UCSD-AML1 (cell line): ENCODE results near the gene LYVE1.
"Not testable (repeated sequence)": the region's sequence is repeated elsewhere in the genome, so short reads cannot be mapped to it uniquely, and the experiment has no call there.

Experiments used
- DNase-seq: peaks from one replicate; lab custom pipeline; 2025; ENCODE audit not compliant: unreplicated experiment; lab: John Stamatoyannopoulos, UW

The LYVE1 gene, protein sequence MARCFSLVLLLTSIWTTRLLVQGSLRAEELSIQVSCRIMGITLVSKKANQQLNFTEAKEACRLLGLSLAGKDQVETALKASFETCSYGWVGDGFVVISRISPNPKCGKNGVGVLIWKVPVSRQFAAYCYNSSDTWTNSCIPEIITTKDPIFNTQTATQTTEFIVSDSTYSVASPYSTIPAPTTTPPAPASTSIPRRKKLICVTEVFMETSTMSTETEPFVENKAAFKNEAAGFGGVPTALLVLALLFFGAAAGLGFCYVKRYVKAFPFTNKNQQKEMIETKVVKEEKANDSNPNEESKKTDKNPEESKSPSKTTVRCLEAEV

DNA sequence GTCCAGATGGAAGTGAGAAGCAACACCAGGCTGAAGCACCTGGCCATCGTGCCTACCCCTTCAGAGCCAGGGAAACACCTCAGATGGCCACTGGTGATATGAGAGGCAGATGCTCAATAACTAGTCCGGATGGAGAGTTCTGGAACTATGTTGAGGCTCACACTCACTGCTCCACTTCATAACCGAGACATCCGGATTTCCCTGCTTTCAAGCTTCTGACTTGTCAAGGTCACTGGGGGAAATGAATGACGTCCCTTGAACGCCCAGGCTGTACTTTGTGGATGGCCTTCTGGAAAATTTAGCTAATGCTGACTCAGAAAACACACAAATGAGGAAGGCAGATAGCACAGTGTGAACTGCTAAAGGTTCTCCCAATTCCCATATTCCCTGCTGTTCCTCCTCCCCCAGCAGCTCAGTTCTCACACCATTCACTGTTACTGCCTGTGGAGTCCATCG is at the start of gene LYVE1:
LYVE1 (minus strand) TSS at position 180 of the 456 bp plus-strand sequence; CDS start at position 47, 133 bp downstream.
- DNase-seq: no peak

DNA sequence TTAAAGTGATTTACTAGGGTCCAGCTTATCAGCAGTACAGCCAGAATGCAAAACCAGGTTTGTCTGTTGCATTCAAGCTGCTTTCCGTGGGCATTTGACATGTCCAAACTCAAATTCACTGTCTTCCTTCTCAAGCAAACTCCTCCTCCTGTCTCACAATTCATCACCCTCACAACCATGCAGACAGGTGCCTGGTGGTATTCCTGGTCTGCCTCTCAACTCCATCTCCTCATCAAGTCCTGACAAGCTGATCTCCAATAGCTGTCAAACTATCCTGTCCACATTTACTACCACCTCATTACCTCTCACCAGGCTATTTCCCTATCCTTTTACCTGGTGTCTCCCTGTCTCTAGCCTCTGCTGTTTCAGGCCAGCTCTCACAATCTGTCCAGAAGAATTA is 49.1 kb upstream of the LYVE1 start:
- DNase-seq: no peak

DNA sequence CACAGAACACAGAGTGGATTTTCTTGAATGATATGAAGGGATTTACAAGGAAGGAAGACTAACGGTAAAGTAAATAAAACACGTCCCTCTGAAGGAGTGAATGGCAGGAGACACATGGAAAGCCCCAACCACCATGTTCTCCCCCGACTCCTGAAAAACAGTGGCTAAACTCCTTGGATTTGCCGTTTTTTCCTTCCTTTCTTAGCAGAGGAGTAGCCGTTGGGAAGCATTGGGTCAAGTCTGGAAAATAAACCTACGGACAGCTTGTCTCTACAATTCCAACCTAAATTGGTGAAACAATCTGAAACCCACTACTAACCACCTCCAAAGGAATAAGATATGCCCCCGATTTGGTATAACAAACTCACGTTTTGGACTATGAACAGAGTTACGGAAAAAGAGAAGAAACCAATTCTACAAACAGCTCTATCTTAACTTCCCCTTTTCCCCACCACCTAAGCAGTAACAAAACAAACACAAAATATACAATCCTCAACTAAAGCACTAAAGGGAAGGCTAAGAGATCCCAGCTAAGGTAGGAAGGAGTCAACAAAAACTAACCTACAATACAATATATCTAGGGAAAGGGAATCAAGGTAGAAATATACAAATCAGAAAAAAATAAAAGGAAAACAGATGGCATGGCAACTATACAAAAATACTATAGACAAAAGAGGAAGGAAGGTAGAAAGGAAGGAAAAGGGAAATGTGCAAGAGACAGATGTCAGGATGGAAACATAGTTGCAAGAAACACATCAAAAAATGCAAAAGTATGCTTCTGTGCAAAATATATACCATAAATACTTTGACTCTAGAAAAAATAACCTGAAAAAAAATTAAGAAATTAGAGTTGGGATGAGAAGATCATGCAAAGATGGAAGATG is 43.8 kb upstream of the LYVE1 start:
- no peak for DNase-seq

DNA sequence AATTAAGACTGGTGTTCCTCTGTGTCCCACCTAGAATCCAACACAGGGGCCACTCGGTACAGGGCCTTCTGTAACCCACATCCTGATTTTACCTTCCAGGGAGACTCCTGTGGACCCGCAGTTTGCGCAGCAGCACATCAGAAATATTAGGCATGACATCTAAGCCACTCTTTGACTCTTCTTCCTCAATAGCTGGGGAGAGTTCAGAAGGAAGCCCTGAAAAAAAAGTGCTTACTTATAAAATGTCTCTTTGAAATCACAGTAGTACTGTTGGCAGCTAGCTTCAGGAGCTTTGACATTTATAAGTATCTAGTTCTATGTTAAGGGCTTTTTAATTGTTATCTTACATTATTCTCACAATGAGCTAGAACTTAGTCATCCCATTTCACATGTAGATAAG is 41.2 kb upstream of the LYVE1 start:
- DNase-seq: no peak

DNA sequence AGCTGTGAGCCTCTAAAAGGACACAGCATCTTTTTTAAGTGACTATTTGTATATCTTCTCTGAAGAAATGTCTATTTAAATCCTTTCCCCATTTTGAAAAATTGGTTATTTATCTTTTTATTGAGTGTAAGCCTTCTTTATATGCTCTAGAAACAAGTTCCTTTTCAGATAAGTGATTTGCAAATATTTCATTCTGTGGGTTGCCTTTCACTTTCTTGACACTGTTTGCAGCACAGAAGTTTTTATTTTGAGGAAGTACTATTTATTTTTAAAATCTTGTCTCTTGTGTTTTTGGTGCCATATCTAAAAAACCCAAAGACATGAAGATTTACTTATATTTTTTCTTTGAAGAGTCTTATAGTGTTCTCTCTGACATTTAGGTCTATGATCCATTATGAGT is 40.1 kb upstream of the LYVE1 start:
- DNase-seq: no peak

DNA sequence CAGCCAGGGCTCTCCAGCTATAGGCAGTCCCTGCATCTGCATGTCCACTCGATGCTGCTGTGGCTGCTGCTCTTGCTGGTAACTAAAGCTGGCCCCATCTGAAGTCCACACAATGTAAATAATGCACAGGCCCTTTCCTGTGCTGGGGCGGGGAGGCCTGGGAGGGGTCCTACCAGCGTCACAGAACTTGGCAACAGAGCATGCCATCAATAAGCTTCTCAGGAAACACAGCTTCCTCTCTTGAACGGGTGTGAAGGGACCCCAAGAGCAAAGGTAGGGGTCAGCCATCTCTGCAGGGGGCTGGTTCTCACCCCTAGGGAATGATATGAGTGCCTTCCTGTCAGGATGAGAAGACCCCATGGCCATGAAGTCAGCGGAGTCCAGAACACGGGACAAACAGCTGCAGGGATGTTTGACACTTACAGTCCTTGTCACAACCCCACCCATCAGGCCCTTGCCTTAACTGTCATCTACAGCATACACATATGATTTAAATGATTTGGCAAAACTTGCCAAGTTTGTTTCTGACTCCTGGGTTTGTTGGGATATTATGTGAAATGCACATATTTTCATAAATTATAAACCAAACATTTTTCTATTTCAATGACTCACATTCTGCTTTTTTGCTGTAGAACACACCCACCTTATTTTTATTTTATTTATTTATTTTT is 39.1 kb upstream of the LYVE1 start:
- DNase-seq: no peak

DNA sequence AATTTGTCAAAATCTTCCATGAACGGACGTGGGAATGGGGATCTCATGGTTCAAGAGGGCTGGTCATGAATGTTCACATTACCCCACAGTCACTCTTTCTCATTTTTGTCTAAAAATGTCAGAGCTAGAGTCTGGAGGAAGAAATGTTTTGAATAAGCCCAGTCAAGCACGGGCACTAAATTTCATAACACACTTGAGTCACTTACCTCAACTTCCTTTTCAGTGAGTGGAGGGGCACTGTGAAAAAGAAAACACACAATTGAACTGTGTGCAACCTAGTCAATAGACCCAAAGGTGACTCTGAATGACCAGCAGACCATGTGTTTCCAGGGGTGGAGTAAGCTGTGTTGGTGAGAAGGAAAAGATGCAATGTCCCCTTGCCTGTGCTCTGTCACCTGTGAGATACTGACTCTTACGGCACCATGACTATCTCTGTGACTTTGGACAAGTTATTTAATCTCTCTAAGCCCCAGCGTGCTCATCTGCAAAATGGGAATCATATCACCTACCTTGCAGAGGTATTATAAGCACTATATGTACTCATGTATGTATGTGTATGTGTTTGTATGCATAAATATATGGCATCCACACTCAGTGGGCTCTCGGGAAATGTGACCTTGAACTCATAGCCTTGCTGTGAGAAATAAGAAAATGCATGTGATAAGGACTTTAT is 38.2 kb upstream of the LYVE1 start:
- no peak for DNase-seq

DNA sequence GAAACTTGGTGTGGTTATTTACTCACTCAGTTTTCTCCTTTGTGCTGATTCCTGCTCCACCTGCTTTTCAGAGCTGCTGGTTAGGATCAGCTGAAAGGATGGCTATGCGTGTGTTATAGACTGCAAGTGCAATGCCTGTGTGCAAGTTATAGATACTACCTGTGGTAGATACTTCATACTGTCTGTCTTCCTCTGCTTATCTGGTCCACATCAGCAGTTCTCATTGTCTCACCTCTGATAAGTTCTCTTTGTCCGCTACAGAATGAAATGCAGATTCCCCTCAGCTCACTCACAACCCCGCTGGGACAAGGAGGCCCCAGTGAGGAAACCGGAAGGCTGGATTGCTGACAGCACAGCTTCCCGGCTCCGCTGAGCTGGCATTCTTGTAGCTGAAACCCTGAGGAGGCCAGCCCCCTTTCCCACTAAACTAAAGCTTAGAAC is 37.5 kb upstream of the LYVE1 start:
- DNase-seq: peak; percentile 49

DNA sequence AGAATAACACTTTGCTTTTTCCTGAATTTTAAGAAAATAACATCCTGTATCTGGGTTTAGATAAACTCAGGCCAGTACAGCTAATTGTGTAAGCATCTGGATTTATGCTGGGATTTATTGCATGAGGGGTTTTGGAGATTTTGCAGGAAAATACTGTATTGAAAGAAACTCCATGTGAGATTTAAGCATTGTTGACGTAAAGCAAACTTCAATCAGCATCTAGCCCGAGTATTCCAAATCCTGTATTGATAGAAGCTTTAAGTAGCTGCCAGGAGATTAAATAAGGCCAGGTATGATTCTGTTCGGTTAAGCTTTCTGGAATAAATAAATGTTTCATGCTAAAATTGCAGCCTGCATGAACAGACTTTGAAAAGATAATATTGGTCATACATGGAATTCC is 36.3 kb upstream of the LYVE1 start:
- DNase-seq: no peak

DNA sequence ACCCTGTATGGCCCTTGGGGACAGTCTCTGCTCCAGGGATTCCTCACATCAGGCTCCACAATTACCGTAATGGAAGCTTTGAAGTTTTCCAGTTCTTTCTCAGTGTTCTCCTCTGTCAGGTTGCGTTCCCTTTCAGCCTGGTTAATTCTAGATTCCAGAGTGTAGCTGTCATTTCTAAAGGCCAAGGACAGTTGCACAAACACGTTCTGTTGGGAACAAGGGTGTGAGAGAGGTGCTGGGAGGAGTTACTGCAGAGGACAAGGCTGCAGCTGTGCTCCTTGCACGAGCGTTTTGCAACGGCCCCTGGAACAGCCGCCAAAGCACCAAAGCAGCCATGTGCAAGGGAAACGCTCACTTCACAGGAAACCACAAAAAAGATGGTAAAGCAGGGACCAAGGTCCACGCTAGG is 35.9 kb upstream of the LYVE1 start:
- DNase-seq: peak; percentile 52

DNA sequence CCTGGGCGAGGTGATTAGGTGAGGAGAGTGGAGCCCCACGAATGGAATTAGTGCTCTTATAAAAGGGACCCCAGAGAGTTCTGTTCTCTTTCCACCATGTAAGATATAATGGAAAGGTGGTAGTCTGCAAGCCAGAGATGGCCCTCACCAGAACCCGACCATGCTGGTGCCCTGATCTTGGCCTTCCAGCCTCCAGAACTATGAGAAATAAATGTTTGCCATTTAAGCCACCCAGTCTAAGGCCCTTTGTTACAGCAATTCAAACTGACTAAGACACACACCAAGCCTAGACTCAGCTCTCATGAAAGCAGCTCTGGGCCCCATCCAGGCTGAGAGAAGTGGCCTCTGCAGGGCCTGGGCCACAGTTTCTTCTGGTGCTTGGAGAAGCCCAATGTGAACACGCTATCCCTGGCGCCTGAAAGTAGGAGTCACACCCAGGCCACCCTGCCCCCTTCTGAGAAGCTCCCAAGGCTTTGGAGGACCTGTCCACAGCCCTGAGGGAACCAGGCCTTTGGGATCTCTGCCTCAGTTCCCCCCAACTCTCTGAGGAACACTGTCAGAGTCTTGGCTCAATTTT is 35.3 kb upstream of the LYVE1 start:
- DNase-seq: no peak

DNA sequence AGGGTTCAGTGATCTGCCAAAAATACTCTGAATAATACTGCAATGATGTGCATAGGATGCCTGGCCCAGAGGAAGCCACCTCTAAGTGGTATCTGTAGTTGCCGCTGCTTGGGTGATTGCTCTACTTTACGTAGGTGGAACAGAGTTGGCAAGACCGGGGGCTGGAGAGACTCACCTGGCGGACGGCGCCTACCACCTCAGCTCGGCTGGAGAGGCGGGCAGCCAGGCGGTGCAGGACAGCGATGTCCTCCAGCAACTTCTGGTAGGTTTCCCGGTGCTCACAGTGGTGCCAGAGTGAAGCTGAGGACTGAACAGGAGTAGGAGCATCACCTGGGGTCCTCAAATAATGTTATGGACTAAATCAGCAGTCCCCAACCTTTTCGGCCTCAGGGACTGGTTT is 34.5 kb upstream of the LYVE1 start:
- no peak for DNase-seq

DNA sequence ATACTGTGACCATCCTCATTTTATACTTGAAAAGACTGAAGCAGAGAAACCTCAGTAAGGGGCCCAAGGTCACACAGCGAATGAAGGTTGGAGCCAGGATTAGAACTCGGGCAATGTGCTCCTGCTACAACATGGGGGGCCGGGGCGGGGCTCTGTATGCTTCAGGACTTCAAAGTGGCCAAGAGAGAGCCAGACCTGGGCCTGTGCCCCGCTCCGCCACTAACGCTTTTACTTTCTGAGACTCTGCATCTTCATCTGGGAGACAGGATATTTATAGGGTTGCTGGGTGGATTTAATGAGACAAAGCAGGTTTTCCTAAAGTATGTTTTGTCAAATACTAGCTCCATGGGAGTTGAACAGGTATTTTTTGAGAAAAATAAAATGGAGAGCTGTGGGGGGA is 33.9 kb upstream of the LYVE1 start:
- no peak for DNase-seq

DNA sequence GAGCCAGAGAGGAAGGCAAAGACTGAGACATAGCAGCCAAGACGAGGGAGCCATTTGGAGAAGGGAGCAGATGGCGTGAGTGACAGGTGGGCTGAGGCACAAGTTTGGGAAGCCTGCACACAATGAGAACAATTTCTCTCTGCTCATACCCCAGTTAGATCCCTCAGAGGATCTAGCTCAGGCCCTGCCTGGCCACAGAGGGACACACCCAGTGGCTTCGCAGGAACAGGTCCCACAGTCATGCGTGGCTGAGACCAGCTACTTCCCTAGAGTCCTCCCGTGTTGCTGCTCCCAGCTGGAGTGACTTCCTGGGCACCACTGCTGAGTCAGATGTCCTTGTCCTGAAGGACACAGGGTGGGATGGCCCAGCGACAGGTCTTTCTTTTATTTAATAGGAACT is 33.4 kb upstream of the LYVE1 start:
- no peak for DNase-seq

DNA sequence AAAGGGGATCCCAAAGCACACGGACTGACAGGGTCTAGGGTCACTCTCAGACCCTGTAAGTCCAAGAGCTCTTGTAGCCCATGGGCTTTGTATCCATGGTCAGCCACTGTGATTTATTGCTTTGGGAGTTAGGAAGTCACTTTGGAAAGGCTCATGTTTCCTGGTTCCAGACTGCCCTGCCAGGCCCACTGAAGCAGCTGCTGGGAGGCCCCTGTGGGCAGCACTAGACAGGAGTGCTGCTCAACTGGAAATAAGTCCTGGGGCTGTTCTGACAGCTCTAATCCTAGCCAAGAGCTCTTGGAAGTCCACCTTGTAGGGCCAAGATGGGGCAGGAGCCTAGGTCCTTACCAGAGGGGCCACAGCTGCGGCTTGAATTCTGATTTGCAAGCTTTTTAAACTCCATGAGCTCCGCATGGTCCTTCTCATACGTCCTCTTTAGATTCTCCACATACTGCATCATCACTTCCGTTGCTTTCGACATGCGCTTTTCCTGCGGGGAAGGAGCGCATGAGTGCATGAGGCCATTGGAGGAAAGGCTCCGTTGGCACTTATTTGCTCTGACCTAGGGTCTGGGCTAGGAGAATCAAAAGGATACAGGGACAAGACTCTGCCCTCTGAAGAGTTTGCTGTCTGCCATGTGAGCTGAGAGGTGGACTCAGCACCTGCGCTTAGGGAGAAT is 32.2 kb upstream of the LYVE1 start:
- DNase-seq: no peak

DNA sequence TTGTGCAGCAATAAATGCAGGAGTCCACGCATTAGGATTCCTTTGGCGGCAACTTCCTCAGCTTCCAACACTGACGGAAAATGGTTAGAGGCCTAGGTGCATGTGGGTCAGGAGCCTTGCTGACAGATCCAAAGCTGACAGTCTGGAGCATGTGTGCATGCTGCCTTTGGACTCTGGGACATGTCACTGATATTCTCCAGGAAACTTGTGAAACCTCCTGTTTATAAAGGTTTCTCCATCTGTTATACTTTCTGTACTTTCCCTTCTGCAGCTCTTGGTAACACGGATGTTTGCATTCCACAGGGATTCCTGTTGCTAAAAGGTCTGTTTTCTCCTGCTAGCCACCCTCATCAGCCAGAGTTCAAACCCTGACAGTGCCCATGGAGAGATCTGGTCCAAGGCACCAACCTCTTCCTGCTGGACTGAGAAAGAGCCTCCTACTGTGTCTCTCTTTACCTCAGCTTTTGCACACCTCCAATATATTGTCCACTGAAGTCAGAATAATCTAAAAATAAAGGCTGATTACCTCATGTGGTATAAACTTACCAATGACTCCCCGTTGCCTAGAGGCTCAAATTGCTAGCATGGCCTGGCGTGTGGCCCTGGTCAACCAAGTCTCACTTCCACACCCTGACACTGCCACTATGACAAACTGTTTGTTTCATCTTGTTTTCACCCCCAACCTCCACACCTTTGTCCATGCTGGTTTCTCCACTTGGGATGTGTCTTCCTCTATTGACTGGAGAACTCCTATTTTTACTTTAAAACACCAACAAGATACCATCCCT is 31.1 kb upstream of the LYVE1 start:
- DNase-seq: no peak

DNA sequence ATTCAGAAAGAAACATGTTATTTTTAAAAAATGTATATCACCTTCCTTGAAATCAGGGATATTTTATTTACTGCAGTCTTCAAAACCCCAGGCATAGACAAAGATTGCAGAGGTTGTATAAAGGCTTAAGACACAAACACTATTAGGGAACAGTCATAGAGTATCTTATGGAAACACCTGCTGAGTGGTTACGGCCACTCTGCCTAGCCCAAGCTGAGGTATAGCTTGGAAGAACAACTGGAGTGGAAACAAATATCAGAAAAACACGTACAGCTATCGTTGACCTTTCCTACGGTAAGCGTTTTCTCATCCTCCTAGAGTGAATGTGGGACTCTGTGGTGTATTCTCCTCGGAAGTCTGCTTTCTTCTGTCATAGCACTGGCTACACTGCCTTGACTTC is 30.4 kb upstream of the LYVE1 start:
- no peak for DNase-seq

DNA sequence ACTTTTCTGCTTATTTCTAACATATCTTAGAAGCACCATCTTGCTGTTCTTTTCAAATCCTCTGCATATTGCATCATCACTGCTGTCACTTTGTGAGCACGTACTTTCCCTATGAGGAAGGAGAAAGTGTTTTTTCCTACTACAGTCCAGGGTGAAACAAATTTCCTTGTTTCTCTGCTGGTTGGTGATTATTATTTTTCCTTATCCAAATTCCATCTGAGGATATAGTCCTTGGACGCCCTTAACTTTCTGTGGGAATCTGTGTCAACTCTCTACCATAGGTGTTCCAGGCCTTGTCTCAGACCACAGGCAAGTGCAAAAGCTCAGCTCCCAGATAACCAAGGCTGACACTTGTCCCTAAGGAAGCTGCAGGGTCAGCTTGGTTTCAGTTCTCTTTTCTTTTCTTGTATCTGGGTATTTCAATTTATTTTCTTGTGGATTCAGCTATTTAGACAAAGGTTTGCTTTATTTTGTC is 29.4 kb upstream of the LYVE1 start:
- no peak for DNase-seq

DNA sequence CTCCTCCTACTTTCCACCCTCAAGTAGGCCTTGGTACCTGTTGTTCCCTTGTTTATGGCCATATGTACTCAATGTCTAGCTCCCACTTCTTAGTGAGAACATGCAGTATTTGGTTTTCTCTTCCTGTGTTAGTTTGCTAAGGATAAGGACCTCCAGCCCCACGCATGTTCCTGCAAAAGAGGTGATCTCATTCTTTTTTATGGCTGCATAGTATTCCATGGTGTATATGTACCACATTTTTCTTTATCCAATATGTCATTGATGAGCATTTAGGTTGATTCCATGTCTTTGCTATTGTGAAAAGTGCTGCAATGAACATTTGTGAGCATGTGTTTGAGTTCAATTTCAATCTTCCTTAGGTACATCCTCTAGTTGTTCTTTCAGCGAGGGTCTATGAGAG is 27.4 kb upstream of the LYVE1 start:
- not testable (repeated sequence) for DNase-seq
